DMS114 treated with DMSO at 0.1 percent for 48 hours (cell line): ENCODE data around the gene FEZ2.

Source experiments
- DNase-seq: peaks from one replicate; lab custom pipeline; 2025; ENCODE audit not compliant: unreplicated experiment; lab: John Stamatoyannopoulos, UW

Gene FEZ2

DNA sequence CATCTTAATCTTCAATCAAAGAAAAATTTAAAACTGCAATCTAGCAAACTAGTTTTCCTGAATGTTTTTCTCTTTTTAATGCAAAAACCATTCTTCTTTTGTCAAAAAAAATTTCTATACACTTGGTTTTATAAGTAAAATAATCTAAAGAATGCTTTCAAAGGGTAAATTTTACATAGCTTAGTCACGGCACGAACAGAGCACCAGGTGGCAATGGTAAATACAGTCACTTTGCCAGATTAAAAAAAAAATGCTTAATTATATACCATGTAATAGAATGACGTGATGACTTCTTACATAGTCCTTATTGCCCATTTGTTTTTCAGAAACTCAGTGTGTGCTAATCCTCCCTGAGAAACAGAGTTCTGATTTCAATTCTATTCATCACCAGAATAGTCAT is 10.4 kb downstream of the FEZ2 start:
- DNase-seq: no peak

DNA sequence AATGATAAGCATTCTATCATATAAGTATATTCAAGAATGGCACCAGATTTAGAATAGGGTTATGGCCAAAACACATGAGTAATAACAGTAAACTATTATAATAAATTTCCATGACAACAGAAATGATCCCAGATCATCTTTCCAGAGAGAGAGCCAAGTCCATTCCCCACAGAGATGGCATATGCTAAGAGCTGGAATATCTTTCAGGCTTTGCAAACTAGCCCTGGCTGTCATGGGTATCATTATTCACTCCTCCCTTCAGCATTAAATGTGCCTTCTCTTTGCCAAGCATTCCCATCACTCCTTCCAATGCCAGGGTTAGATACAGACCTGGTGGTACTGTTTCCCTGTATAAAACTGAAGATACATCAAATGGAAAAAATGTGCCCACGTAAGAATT is 10.9 kb downstream of the FEZ2 start:
- no peak for DNase-seq

DNA sequence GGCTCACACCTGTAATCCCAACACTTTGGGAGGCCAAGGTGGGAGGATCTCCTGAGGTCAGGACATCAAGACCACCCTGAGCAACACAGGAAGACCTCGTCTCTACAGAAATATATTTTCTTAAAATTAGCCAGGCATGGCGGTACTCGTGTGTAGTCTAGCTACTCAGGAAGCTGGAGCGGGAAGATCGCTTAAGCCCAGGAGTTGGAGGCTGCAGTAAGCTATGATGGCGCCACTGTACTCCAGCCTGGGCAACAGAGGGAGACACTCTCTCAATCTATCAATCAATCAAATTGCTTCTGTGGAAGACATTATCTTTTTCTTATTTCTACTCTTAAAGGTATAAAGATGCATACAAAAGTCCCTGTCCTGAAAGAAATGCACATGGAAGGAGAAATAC is 11.3 kb downstream of the FEZ2 start:
- no peak for DNase-seq

DNA sequence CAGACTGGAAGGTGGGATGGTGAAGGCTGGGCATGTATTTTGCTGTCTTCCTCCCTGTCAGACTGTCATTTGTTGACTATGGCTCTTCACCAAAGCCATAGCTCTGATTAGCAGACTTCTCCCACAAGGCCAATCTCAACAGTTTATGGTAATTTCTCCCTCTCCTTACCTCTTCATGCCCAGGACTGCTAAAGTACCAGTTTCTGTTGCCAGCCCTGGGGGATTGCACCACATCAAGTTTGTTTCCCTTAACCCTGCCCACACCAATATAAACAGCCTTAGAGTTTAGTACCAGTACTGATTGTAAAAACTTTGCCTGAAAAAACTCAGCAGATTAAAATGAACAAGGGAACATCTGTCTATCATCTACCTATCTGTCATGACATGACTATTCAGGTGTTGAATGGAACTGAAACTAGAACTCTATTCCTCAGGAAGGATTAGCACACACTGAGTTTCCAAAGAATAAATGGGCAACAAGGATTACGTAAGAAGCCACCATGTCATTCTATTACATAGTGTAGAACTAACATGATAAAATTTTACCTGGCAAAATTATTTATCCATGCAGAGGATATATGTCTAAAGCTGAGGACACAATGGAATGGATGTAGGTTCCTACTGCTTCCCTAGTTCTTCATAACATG is 13.7 kb downstream of the FEZ2 start:
- no peak for DNase-seq

DNA sequence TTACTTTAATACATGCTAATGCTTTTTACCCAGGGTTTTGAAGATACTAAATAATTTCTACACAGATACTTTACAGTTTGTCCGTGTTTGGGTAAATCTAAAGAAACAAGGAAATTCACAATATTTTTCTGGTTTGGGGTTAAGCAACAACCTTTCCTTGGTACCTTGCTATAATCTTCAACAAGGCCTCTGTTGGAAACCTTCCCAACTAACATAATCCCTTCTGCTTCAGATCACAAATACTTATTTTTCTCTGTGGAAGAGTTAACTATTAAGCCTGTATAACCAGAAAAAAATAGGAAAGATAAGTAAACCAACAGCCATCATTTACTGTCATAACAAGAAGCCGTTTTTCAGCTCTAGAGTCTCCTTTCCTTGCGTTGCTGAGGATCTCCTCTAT is 15.0 kb downstream of the FEZ2 start:
- no peak for DNase-seq

DNA sequence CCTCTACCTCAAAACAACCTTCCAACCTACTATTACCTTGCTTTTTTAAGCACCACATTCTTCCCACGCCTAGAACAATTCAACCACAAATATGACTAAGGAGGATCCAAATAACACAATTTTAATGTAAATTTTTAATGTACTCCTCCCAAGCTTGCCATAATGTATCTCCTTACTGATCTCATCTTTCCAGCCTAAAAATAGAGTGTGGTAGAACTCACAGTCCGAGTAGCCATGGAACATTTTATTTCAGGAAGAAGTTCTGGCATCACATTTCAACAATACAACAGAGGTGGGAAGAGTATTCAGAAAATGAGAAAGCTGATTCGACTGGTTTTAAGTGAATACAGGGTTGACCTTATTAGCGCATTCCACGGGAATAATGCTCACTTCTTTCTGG is 15.4 kb downstream of the FEZ2 start:
- DNase-seq: no peak

DNA sequence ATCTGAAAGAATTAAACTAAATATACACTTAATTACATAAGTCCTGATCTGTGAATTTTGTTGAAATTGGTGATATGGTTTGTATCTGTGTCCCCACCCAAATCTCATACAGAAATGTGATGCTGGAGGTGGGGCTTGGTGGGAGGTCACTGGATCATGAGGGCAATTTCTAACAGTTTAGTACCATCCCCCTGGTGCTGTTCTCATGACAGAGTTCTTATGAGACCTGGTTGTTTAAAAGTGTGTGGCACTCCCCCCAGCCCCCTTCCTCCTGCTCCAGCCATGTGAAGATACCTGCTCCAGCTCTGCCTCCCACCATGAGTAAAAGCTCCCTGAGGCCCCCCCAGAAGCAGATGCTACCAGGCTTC is 18.7 kb downstream of the FEZ2 start:
- no peak for DNase-seq

DNA sequence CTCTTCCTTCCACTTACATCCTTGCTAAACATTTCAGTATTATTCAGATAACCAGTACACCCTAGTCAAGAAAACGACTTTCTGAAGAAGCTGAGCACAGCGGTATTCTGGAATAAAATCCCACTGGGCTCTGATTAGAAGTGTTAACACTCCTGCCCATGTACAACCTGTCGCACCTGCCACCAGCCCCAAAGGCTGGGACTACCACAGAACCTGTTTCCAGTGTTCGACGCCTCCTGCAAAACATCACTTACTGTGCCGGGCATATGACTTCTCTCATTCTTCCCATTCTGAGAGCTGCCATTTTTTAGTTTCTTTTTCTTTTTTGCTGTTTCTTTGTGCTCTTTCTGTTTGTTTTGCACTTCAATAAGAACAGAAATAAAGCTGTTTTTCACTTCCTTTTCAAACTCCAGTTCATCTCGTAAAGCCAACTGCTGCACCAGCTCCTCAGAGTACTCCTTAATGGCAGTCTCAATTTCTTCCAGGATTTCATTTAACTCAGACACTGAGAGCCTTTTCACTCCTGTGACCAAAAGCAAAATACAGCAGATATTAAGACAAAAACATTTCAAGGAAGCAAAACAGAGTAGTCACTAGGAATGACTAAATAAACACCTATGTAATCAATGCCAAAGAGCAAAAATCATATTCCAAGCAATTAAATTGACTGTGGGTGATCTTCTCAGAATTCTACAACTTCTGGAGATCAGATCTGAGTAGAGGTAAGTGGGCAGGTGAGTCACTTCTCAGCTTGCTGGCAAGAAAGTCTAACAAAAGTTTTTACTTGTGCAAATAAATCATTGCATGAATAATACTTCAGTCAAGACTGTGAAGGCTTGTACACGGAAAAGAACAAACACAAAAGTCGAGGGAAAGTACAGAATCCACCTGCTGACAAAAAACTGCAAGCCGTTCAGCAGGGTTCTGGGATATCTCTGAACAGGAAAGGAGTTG is 19.3 kb downstream of the FEZ2 start:
- no peak for DNase-seq

DNA sequence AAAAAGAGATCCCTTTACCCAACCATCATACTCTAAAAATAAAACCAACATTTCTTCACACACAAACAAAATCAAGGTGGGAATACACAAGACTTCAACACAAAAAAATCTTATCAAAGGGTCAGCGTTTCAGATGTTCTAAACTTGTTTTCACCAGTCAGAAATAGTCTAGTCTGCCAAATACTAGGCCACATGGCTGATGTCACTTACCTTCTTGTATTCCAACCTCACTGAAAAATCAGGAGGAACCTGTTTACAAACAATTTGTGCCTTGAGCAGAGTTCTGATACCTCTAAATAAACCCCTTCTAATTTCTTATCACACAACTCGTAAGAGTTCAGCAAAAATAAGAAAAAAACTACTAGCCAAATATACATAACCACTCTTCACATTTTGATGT is 20.1 kb downstream of the FEZ2 start:
- no peak for DNase-seq

DNA sequence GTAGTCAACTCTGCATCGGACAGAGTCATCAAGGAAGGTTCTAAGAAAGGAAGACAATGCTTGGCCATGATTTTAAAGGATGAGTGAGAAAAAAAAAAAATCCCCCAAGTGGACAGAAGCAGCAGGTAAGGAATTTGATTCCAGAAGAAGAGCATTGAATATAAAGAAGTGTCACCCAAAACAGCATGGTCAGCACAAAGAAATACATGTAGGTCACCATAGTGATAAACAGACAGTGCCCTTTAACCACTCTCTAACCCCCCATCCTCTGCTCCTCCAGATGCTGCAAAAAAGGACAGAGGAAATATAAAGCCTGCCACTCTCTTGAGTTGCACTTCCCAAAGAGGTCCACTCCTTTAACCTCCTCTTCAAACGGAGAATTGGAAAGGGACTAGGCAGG is 23.4 kb downstream of the FEZ2 start:
- DNase-seq: no peak

DNA sequence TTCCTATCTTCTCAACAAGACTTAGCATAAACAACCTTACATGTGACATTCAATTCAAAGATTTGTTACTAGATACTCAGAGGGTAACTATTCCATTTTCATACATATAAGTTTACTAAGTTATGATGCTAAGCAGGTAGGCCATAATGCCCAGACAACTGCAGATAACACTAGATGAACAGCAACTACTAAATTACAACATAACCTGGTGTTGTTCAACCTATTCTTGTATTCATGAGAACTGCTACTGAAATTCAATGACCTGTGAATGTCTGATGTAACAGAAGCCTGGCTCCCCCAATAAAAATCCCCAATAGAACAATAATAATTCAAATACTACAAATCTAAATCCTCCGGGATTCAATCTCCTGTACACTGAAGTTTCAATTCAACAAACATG is 24.8 kb downstream of the FEZ2 start:
- no peak for DNase-seq

DNA sequence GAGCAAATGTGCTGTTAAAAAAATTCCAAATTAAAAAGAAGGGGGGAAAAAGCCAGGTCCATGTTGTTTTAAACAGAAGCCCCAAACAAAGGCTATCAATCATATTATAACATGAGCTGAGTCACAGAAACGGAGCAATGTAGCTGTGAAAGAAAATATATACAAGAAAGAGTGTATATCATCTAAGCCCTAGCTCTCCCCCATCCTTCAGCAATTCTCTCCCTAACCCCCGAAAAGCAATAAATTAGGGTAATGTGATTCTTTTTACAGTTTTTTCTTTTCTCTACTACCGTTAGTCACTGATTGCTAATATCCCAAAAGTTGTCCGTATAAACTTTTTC is 25.3 kb downstream of the FEZ2 start:
- no peak for DNase-seq

DNA sequence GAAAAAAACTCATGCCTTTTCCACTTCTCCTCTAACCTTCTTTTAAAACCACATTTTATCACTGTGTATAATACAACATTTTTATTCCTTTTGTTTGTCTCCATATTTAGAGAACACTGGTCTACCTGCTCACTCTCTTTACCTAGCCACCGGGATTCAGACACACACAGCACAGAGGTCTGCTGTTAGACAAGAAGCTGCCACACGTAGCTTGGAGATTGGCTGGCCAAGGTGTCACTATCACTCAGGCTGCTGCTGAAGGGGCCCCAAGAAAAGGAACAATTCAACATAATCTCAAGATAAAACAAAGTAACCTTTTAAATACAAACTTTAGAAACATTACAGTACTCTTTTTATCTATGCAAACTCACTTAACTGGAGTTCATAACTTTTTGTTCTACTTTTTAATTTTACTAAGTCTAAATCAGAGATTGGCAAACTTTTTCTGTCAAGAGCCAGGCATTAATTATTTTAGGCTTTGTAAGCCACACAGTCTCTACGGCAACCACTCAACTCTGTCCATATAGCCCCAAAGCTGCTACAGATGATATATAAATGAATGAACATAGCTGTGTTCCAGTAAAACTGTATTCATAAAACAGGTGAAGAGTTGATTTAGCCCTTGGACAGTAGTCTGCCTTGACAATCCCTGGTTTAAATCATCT is 25.8 kb downstream of the FEZ2 start:
- DNase-seq: no peak

DNA sequence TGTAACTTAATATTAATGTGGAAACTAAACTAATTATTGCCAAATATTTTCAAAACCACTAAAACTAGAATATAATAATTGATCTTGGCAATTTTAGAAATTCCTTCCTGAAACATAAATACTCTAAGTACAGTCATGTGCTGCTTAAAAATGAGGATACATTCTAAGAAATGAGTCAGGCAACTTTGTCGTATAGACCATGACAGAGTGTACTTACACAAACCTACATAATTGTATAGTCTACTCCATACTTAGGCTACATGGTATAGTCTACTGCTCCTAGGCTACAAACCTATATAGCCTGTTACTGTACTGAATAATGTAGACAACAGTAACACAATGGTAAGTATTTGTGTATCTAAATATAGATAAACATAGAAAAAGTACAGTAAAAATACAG is 27.6 kb downstream of the FEZ2 start:
- no peak for DNase-seq

DNA sequence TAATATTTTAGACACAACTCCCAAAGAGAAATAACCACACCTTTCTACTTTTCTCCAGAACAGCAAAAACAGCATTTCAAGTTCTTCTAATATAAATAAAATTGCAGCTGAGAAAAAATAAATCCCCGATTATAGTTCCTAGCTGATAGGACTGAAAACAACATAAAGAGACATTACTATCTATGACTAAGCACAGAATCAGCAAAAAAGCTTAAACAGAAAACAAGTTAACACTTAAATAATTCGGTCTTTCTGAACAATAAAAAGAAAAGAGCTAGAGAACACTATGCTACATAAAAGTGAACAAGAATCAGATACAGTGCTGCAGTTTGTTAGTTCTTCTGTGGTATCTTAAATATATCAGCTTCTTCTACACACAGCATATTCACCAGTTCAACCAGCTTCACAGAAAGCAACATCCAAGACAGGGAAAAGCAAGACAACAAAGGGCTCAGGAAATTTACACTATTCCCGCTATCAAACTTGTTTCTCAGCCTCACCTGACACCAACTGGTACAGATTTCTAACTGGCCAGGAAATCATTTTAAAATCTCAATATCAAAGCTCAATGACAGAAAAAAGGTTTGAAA is 28.6 kb downstream of the FEZ2 start:
- no peak for DNase-seq

DNA sequence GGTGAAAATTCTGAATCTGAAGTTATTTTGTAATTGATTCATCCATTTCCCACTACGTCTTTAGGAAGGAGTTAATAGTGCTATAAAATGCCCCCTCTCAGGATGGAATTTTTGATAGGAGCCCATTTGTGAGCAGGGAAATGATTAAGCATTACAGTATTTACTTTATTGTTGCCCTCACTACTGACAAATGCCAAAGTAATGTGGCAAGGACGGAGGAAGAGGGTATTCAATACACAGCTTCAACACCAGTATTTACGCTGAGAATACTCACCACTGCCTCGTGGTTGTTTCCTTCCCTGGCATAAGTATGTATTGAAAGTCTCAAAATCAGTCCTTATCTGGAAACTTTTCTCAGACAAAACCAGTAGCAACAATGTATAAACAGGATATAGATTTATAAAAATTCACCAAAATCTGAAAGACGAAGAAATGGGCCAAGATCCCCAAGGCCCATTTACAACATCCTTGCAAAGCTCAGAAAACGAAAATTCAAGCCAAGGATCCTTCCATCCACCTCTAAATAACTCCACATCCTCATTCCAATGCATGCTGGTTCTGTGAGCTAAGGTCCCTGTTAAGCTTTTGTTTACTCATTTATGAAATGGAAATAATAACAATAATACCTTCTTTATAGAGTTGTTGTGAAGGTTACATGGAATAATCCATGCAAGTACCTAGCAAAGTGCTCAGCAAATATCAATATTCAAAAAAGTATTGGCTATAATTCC is 29.3 kb downstream of the FEZ2 start:
- no peak for DNase-seq

DNA sequence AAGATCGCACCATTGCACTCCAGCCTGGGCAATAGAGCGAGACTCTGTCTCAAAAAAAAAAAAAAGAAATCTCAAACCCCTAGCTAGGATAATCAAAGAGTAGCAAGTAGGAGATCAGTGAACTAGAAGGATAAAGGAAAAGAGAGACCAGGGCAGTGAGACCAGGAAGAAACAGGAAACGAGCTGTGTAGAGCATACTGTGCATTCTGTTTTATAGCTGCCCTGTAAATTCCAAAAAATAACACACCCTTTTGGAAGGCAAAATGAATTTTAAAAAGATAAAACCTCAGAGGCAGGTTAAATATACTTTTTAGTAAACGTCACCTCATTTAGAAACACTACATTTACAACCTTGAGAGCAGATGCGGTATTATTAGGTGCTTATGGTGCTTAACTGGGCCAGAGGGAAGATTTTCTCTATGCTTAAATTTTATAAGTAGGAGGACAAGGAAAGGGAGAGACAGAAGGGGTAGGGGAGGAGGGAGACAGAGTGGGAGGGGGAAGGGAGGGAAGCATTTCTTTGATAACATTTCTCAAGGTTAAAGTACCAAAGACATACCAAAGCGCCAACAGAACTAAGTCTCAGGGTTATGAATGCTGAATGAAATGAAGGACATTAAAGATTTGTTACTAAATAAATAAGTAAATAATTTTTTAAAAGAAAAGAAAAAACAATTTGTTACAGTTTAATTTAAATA is 30.1 kb downstream of the FEZ2 start:
- no peak for DNase-seq

DNA sequence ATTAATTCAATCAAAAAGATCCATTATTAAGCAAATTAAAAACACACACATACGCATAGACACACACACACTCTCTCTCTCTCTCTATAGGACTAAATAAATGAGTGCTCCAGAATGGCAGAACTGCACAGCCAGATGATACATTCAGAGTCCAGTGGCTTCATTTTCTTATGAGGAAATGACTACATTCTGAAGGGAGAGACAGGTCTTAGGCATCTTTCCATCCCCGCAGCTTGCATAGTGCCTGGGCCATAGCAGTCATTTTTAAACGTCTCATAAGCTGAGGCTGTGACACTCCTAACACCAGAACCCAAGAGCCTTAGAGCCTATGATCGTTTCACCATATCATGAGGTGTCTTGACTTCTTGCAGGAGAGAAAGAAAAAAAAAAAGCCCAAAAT is 31.1 kb downstream of the FEZ2 start:
- no peak for DNase-seq

DNA sequence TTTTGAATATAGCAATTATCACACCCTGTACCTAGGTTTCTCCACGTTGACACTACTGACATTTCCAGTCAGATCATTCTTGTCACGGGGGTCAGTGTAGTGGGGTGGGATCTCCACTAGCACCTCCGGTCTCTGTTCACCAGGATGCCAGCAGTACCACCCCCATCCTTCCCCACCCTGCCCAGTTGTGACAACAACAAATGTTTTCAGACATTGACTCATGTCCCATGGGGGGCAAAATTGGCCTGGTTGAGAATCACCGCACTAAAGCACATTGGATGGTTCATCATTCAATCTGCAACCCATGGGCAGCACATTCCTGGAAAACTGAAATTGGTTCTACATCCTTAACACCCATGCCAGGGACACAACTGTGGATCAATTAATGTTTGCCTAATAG is 32.3 kb downstream of the FEZ2 start:
- no peak for DNase-seq

DNA sequence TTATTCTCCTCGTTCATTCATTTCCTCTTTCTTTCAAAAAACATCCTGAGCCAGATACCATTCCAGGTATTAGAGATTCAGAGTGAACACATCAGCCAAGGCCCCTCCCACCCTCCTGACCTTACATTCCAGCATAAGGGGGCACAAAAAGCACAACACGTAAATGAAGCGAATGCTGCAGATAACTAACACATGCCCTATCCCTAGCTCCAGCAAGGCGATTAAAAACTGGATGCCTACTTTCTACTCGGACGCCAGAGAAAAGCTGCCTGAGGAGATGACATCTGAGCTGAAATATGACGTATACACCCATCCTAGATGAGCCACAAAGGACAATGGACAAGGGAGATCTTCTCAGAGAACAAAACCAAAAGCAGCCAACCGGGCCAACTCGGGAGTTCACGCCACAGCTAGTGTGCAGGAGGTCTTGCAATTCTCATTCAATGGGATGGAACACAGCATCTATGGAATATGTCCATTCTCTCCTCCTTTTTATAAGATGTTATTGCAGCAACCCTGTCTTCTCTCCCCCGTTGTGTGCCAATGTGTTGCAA is 33.5 kb downstream of the FEZ2 start:
- no peak for DNase-seq
